Esophagus (tissue), 2 donors: Measurements from ENCODE around the gene SP8. TPM values are rescaled to one million over a fixed set of nuclear protein-coding genes. Genes with fewer than 3 reads are reported as not detected.
"Not testable (repeated sequence)": the region's sequence is repeated elsewhere in the genome, so short reads cannot be mapped to it uniquely, and the experiment has no call there.

Source experiments
- H3K27ac ChIP-seq, 2 donors: one replicate each; pipeline ENCODE4 v1.5.1; 2013; ENCODE audit warnings: low read depth in 2 of 2, mild to moderate bottlenecking in 2 of 2, inconsistent platforms in 1 of 2, low read length in 1 of 2, moderate library complexity in 1 of 2
- H3K27me3 ChIP-seq, 2 donors: one replicate each; pipeline ENCODE4 v1.6.1; 2013; ENCODE audit warnings: low read length in 2 of 2, control low read depth in 1 of 2, mild to moderate bottlenecking in 1 of 2; ENCODE audit not compliant: insufficient read depth in 2 of 2, control insufficient read depth in 1 of 2
- H3K36me3 ChIP-seq, 2 donors: one replicate each; pipeline ENCODE4 v1.6.1; 2013; ENCODE audit warnings: low read length in 1 of 2; ENCODE audit not compliant: control insufficient read depth in 2 of 2, insufficient read depth in 2 of 2
- H3K4me1 ChIP-seq, 2 donors: one replicate each; pipeline ENCODE4 v1.6.1; 2013; ENCODE audit warnings: low read length in 1 of 2; ENCODE audit not compliant: control insufficient read depth in 2 of 2, insufficient read depth in 2 of 2
- H3K4me3 ChIP-seq, 2 donors: one replicate each; pipeline ENCODE4 v1.5.1; 2013; ENCODE audit warnings: low read length in 2 of 2, mild to moderate bottlenecking in 2 of 2, low read depth in 1 of 2, moderate library complexity in 1 of 2
- H3K9me3 ChIP-seq, 2 donors: one replicate each; pipeline ENCODE4 v1.6.1; 2013; ENCODE audit warnings: mild to moderate bottlenecking in 2 of 2, low read depth in 1 of 2, low read length in 1 of 2, moderate library complexity in 1 of 2; ENCODE audit not compliant: control insufficient read depth in 2 of 2, insufficient read depth in 1 of 2
- WGBS, 2 donors: extraction: QIAGEN DNeasy Blood & Tissue Kit; methylation state at CpG; one replicate each; pipeline ENCODE4 v1.1.7; 2013; 5-methylcytosine and 5-hydroxymethylcytosine counted together
- polyA plus RNA-seq, 2 donors: library from polyadenylated mRNA; stranded (reverse); fragments of 200-250 nt; gene quantifications; one replicate each; pipeline ENCODE4 v1.2.3, GENCODE V29; 2013
- donor health status: healthy with polysubstance abuse.
- donor health status: Bipolar disorder and iron deficiency.

The SP8 gene
- polyA plus RNA-seq: not detected

- H3K36me3 ChIP-seq: no peaks in the 10 kb centered on the region
- H3K27me3 ChIP-seq: peaks cover 0 to 57% of the 10 kb centered on the region in 2 donors
- 7% methylated on average over 50 of the region's 50 CpGs for WGBS, 2 donors
- no peak within 1 kb of the TSS for H3K27ac ChIP-seq
- H3K4me3 ChIP-seq: peak within 1 kb of the TSS; percentile 14 to 59
- H3K9me3 ChIP-seq: peaks cover 7 to 13% of the 10 kb centered on the region in 2 donors
- peaks cover 9 to 15% of the 10 kb centered on the region in 2 donors for H3K4me1 ChIP-seq
Measured at GRCh38 chr7:20786779-20787659, at the start of gene SP8. Gene SP8, minus strand, starts transcription at chr7:20786886. Its CDS starts 88 bp downstream, at chr7:20786798.

DNA sequence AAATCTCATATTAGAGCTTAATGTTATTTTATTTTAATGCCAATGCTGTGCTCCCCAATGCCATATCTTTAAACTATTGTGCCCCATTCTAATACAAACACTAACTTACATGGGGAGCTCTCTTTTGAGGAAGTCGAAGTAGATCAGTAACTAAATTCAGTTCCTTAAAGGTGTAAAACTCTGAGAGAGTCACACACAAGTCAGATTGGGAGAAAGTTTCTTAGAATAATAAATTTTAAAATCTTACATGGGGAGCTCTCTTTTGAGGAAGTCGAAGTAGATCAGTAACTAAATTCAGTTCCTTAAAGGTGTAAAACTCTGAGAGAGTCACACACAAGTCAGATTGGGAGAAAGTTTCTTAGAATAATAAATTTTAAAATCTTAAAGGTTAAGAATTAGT, 49.7 kb upstream of the SP8 start:
- not testable (repeated sequence) for H3K4me1 ChIP-seq, H3K27ac ChIP-seq, H3K9me3 ChIP-seq, H3K36me3 ChIP-seq, H3K27me3 ChIP-seq, H3K4me3 ChIP-seq
- 57 to 69% methylated on average over 2 of the region's 2 CpGs for WGBS, 2 donors

DNA sequence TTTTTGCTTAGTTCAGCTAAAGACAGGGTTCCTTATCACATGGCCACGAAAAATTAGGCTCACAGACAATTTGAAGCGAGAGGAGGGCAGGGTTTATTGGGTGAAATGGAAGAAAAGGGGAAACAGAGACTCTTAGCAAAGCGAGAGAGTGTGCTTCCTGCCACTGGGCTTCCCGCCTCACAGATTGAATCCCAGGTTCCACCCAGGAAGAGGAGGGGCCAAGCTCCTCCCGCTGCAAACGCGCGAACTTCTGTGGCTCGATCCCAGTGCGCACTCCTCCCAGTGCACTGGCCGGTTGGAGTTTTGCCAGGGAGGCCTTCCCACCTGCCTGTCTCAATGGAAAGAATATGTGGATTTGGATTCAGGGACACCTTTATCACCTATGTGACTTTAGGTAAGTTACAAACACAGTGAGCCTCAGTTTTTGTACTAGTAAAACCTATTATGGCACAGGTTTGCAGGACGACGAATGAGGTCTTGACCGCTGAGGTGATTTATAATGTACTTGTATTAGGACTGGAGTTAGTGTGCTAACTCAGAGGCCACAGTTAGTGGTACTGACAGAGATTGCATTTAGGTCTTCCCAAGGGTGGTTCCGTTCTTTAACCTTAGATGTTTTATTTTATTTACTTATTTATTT, 48.5 kb upstream of the SP8 start:
- 83 to 88% methylated on average over 15 of the region's 15 CpGs for WGBS, 2 donors
- no peaks in the 10 kb centered on the region for H3K27me3 ChIP-seq
- H3K9me3 ChIP-seq: no peaks in the 10 kb centered on the region
- H3K4me3 ChIP-seq: no peak overlapping the region
- H3K4me1 ChIP-seq: no peaks in the 10 kb centered on the region
- H3K27ac ChIP-seq: no peak overlapping the region
- no peaks in the 10 kb centered on the region for H3K36me3 ChIP-seq

GRCh38 chr7:20834656-20835055, 48.0 kb upstream of the SP8 start:
- Histone ChIP-seq H3K9me3 (no peaks in the 10 kb centered on the region), H3K36me3 (no peaks in the 10 kb centered on the region), H3K27me3 (no peaks in the 10 kb centered on the region), H3K4me3 (no peak overlapping the region), H3K27ac (no peak overlapping the region), H3K4me1 (no peaks in the 10 kb centered on the region)

DNA sequence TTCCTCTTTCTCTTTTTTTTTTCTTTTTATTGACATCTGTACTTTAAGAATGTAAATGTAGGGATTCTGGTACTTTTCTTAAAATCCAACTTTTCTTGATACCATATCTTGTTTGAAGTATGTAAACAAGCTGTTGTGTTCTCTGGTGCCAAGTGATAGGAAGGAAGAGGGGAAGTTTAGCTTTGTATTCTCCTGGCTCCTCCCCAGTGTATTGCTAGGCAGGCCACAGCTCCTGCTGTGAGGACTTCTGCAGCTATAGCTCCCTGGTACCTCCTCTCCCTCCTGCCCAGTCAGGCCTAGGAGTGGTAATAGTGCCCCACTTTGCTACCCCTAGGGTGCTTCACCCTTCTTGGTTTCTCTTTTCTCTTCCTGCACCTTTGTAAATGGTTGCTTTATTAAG, 45.3 kb upstream of the SP8 start:
- no peak overlapping the region for H3K27ac ChIP-seq
- H3K4me3 ChIP-seq: no peak overlapping the region
- H3K27me3 ChIP-seq: no peaks in the 10 kb centered on the region
- no peaks in the 10 kb centered on the region for H3K9me3 ChIP-seq
- no peaks in the 10 kb centered on the region for H3K4me1 ChIP-seq
- H3K36me3 ChIP-seq: no peaks in the 10 kb centered on the region

DNA sequence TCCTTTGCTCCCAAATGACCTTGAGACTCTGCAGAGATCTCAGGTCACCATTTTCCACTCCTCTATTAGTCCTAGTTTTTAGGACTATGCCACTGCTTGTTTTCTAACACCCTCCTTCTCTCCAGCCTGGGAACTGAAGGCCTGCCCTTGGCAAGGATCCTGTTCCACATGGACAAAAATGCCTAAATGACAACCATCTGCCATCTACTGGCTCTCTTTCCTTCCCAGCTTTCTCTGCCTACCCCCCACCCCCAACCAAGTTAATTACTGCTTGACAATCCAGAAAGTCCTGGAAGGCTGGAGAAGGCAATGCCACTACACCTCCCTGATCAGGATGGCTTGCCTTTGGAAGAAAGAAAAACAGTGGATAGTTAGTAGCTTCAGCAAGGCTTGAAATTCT, 44.8 kb upstream of the SP8 start:
- H3K9me3 ChIP-seq: no peaks in the 10 kb centered on the region
- H3K4me3 ChIP-seq: no peak overlapping the region
- H3K27me3 ChIP-seq: no peaks in the 10 kb centered on the region
- no peaks in the 10 kb centered on the region for H3K36me3 ChIP-seq
- no peaks in the 10 kb centered on the region for H3K4me1 ChIP-seq
- H3K27ac ChIP-seq: no peak overlapping the region

- H3K4me3 ChIP-seq: no peak overlapping the region
- H3K4me1 ChIP-seq: no peaks in the 10 kb centered on the region
- H3K27ac ChIP-seq: no peak overlapping the region
- H3K27me3 ChIP-seq: no peaks in the 10 kb centered on the region
- H3K9me3 ChIP-seq: no peaks in the 10 kb centered on the region
- 64 to 71% methylated on average over 3 of the region's 3 CpGs for WGBS, 2 donors
- no peaks in the 10 kb centered on the region for H3K36me3 ChIP-seq
Measured at GRCh38 chr7:20828947-20829346, 42.3 kb upstream of the SP8 start.

GRCh38 chr7:20827172-20827571, 40.5 kb upstream of the SP8 start:
- no peaks in the 10 kb centered on the region for H3K9me3 ChIP-seq
- H3K4me1 ChIP-seq: no peaks in the 10 kb centered on the region
- no peaks in the 10 kb centered on the region for H3K27me3 ChIP-seq
- no peak overlapping the region for H3K4me3 ChIP-seq
- H3K36me3 ChIP-seq: no peaks in the 10 kb centered on the region
- no peak overlapping the region for H3K27ac ChIP-seq
- 82 to 87% methylated on average over 9 of the region's 9 CpGs for WGBS, 2 donors

- Histone ChIP-seq H3K4me3 (no peak overlapping the region), H3K9me3 (no peaks in the 10 kb centered on the region), H3K27me3 (no peaks in the 10 kb centered on the region), H3K4me1 (no peaks in the 10 kb centered on the region), H3K36me3 (no peaks in the 10 kb centered on the region), H3K27ac (no peak overlapping the region)
- 73 to 74% methylated on average over 3 of the region's 3 CpGs for WGBS, 2 donors
Measured at GRCh38 chr7:20826243-20826642, 39.6 kb upstream of the SP8 start.

GRCh38 chr7:20825555-20825954, 38.9 kb upstream of the SP8 start:
- Histone ChIP-seq H3K4me1 (no peaks in the 10 kb centered on the region), H3K4me3 (no peak overlapping the region)
- WGBS, 2 donors: 81 to 83% methylated on average over 2 of the region's 2 CpGs

More at GRCh38 chr7:20825555-20825954, 38.9 kb upstream of the SP8 start:
- Histone ChIP-seq H3K9me3 (no peaks in the 10 kb centered on the region), H3K27ac (no peak overlapping the region), H3K27me3 (no peaks in the 10 kb centered on the region), H3K36me3 (no peaks in the 10 kb centered on the region)
